GM19099 (cell line): ENCODE results near the gene SKOR2.

Experiments
- POLR2A ChIP-seq: IDR thresholded peaks from 3 replicates; pipeline ENCODE4 v1.6.1; 2011; ENCODE audit warnings: low read depth; ENCODE audit not compliant: insufficient read length; ENCODE audit errors: extremely low read depth

The SKOR2 gene

GRCh38 chr18:47251289-47252120 is at the start of gene SKOR2:
TSS of gene SKOR2 (minus strand) at chr18:47251660. CDS start at chr18:47249183, 2,477 bp downstream.
- no peak for TF ChIP-seq POLR2A

GRCh38 chr18:47296462-47296861 is 45.0 kb upstream of the SKOR2 start:
- TF ChIP-seq POLR2A, result no peak

GRCh38 chr18:47294801-47295200 is 43.3 kb upstream of the SKOR2 start:
- TF ChIP-seq POLR2A, result no peak

- no peak for TF ChIP-seq POLR2A
Measured at GRCh38 chr18:47288741-47289140, 37.3 kb upstream of the SKOR2 start.

GRCh38 chr18:47287911-47288585 is 36.6 kb upstream of the SKOR2 start:
- TF ChIP-seq POLR2A, result no peak

GRCh38 chr18:47286776-47287410 is 35.4 kb upstream of the SKOR2 start:
- TF ChIP-seq POLR2A, result no peak

GRCh38 chr18:47285456-47285855 is 34.0 kb upstream of the SKOR2 start:
- TF ChIP-seq POLR2A, result no peak

- no peak for TF ChIP-seq POLR2A
Measured at GRCh38 chr18:47284721-47285395, 33.4 kb upstream of the SKOR2 start.

- TF ChIP-seq POLR2A, result no peak
Measured at GRCh38 chr18:47283476-47283875, 32.0 kb upstream of the SKOR2 start.

GRCh38 chr18:47280121-47280520 is 28.7 kb upstream of the SKOR2 start:
- TF ChIP-seq POLR2A, result no peak

GRCh38 chr18:47274961-47275360 is 23.5 kb upstream of the SKOR2 start:
- no peak for TF ChIP-seq POLR2A

- TF ChIP-seq POLR2A, result no peak
Measured at GRCh38 chr18:47265197-47265596, 13.7 kb upstream of the SKOR2 start.

GRCh38 chr18:47264308-47264700 is 12.8 kb upstream of the SKOR2 start:
- no peak for TF ChIP-seq POLR2A

- TF ChIP-seq POLR2A, result no peak
Measured at GRCh38 chr18:47263430-47264307, 12.2 kb upstream of the SKOR2 start.
